ENCODE data around the gene SCUBE2.

SCUBE2 gene

GRCh38 chr11:9091044-9091922 lies at the start of gene SCUBE2:
TSS of gene SCUBE2 (minus strand) at chr11:9091599. CDS start at chr11:9091528, 71 bp downstream.
- DNase-seq: peak; percentile 14

- DNase-seq: no peak
These were observed 49.8 kb upstream of the SCUBE2 start for GRCh38 chr11:9141186-9141585.

- no peak for DNase-seq
These were observed 48.4 kb upstream of the SCUBE2 start for GRCh38 chr11:9139628-9140357.

- peak; percentile 90 for DNase-seq
These were observed 47.5 kb upstream of the SCUBE2 start for GRCh38 chr11:9138612-9139579.

- peak; percentile 90 for DNase-seq
These were observed 46.7 kb upstream of the SCUBE2 start for GRCh38 chr11:9138133-9138453.

- DNase-seq: peak; percentile 90
These were observed 46.1 kb upstream of the SCUBE2 start for GRCh38 chr11:9137293-9138132.

GRCh38 chr11:9136741-9137140 lies 45.3 kb upstream of the SCUBE2 start:
- DNase-seq: no peak

- DNase-seq: no peak
These were observed 42.6 kb upstream of the SCUBE2 start for GRCh38 chr11:9133956-9134355.

GRCh38 chr11:9132203-9132878 lies 40.9 kb upstream of the SCUBE2 start:
- DNase-seq: no peak

GRCh38 chr11:9130297-9130696 lies 38.9 kb upstream of the SCUBE2 start:
- DNase-seq: no peak

GRCh38 chr11:9126636-9127035 lies 35.2 kb upstream of the SCUBE2 start:
- DNase-seq: no peak

GRCh38 chr11:9125185-9125886 lies 33.9 kb upstream of the SCUBE2 start:
- DNase-seq: no peak

GRCh38 chr11:9123595-9124304 lies 32.4 kb upstream of the SCUBE2 start:
- no peak for DNase-seq

- DNase-seq: no peak
These were observed 30.0 kb upstream of the SCUBE2 start for GRCh38 chr11:9121469-9121796.

GRCh38 chr11:9120664-9121468 lies 29.5 kb upstream of the SCUBE2 start:
- peak; percentile 5 for DNase-seq

- DNase-seq: no peak
These were observed 26.9 kb upstream of the SCUBE2 start for GRCh38 chr11:9118277-9118676.

- no peak for DNase-seq
These were observed 20.7 kb upstream of the SCUBE2 start for GRCh38 chr11:9112075-9112474.

- DNase-seq: no peak
These were observed 18.7 kb upstream of the SCUBE2 start for GRCh38 chr11:9109858-9110731.
